Smooth muscle cell (in vitro differentiated cells): ENCODE data around the gene PDE11A. TPM values are rescaled to one million over a fixed set of nuclear protein-coding genes. Genes with fewer than 3 reads are reported as not detected.

Experiments
- DNase-seq: peaks from one replicate; lab custom pipeline; 2025; ENCODE audit not compliant: unreplicated experiment; lab: John Stamatoyannopoulos, UW
- H2AFZ ChIP-seq: fragments of 200-600 bp; sonication (generic); 2 replicates; pipeline ENCODE4 v1.6.0; 2016; ENCODE audit warnings: antibody characterized with exemption, low read depth, mild to moderate bottlenecking
- H3F3A ChIP-seq: fragments of 200-600 bp; sonication (generic); 2 replicates; pipeline ENCODE4 v1.6.0; 2017; ENCODE audit warnings: antibody characterized with exemption, low read depth
- H3K27ac ChIP-seq: fragments of 200-600 bp; sonication (generic); 2 replicates; pipeline ENCODE4 v1.5.1; 2016; ENCODE audit warnings: low read depth, mild to moderate bottlenecking
- H3K27me3 ChIP-seq: fragments of 200-600 bp; sonication (generic); 2 replicates; pipeline ENCODE4 v1.6.1; 2016; ENCODE audit warnings: low read depth, mild to moderate bottlenecking
- H3K36me3 ChIP-seq: fragments of 200-600 bp; sonication (generic); 2 replicates; pipeline ENCODE4 v1.5.1; 2016; ENCODE audit warnings: low read depth
- H3K4me1 ChIP-seq: fragments of 200-600 bp; sonication (generic); 2 replicates; pipeline ENCODE4 v1.5.1; 2016; ENCODE audit warnings: low read depth
- H3K4me2 ChIP-seq: fragments of 200-600 bp; sonication (generic); 2 replicates; pipeline ENCODE4 v1.6.0; 2016; ENCODE audit warnings: mild to moderate bottlenecking
- H3K4me3 ChIP-seq: fragments of 200-600 bp; sonication (generic); 2 replicates; pipeline ENCODE4 v1.5.1; 2016; ENCODE audit warnings: mild to moderate bottlenecking
- H3K79me2 ChIP-seq: fragments of 200-600 bp; sonication (generic); 2 replicates; pipeline ENCODE4 v1.6.0; 2016; ENCODE audit warnings: low read depth, mild to moderate bottlenecking
- H3K9ac ChIP-seq: fragments of 200-600 bp; sonication (generic); 2 replicates; pipeline ENCODE4 v1.6.0; 2016; ENCODE audit warnings: low read depth
- H3K9me3 ChIP-seq: fragments of 200-600 bp; sonication (generic); replicated peaks from 2 replicates; pipeline ENCODE4 v1.5.1; 2016; ENCODE audit warnings: low read depth
- H4K20me1 ChIP-seq: fragments of 200-600 bp; sonication (generic); 2 replicates; pipeline ENCODE4 v1.6.0; 2016; ENCODE audit warnings: low read depth
- WGBS: methylation state at CpG from one replicate; pipeline ENCODE4 v1.1.7; 2016; ENCODE audit warnings: low lambda C conversion rate; 5-methylcytosine and 5-hydroxymethylcytosine counted together
- polyA plus RNA-seq: library from polyadenylated mRNA; unstranded; fragments of >200 nt; fragmentation: Nextera tagmentation; extraction: Ambion mirVana; gene quantifications from 2 replicates; pipeline ENCODE4 v1.2.1, GENCODE V29; 2016
- total RNA-seq: library from RNA; depleted of rRNA; stranded (reverse); fragments of >200 nt; gene quantifications from 2 replicates; pipeline ENCODE4 v1.2.3, GENCODE V29; 2014
- TF ChIP-seq, protein P1 (sequence below): fragments of 200-600 bp; sonication (generic); IDR thresholded peaks from 2 replicates; pipeline ENCODE4 v1.5.1; 2017; ENCODE audit warnings: borderline replicate concordance, mild to moderate bottlenecking, antibody characterized with exemption; ENCODE audit not compliant: insufficient read depth, poor library complexity, severe bottlenecking

PDE11A gene
- total and polyA plus RNA-seq, 2 experiments from 2014 or later, result under 0.01 TPM; not detected in 1

DNA sequence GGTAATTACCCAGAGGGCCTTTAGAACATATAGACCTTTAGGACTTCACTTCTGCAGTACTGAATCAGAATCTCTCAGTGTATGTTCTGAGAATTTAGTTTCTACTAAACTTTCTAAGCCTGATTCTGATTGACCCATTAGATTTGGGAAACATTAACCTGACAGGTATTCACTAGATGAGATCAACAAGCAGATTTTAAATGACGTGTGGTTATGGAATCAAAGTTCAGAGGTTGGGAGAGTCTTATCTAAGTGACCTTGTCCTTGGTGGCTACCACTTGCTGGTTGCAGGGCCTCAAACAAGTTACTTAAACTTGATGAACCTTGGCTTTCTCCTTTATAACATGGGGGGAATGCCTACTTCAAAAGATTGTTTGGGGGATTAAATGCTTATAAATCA lies 198.7 kb downstream of the PDE11A start:
- H3K4me2 ChIP-seq, result no peak overlapping the region
- DNase-seq, result no peak
- TF ChIP-seq, protein P1, sequence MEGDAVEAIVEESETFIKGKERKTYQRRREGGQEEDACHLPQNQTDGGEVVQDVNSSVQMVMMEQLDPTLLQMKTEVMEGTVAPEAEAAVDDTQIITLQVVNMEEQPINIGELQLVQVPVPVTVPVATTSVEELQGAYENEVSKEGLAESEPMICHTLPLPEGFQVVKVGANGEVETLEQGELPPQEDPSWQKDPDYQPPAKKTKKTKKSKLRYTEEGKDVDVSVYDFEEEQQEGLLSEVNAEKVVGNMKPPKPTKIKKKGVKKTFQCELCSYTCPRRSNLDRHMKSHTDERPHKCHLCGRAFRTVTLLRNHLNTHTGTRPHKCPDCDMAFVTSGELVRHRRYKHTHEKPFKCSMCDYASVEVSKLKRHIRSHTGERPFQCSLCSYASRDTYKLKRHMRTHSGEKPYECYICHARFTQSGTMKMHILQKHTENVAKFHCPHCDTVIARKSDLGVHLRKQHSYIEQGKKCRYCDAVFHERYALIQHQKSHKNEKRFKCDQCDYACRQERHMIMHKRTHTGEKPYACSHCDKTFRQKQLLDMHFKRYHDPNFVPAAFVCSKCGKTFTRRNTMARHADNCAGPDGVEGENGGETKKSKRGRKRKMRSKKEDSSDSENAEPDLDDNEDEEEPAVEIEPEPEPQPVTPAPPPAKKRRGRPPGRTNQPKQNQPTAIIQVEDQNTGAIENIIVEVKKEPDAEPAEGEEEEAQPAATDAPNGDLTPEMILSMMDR, result no peak

DNA sequence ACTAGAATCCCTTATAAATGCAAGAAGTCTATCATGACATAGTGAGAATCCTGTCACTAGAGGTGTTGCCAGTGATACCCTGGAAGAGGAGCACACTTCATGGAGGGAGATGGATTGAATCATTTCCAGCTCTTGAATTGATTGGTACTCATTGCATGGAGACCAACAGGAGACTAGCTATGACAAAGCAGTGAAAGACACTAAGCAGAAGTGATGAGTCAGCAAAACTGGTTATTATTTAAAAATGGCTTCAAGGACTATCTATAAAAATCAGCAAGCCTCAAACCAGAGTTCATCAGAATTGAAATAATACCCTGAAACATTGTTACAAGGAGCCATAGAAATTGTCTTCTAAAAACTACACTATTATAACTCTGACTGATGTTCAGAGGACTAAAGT lies 200.3 kb downstream of the PDE11A start:
- H3K4me3 ChIP-seq, result no peak overlapping the region
- TF ChIP-seq, protein P1, result no peak

More for the DNA sequence above, 198.7 kb downstream of the PDE11A start:
- Histone ChIP-seq H3K9ac (no peak overlapping the region), H3K4me1 (no peaks in the 10 kb centered on the region), H3K9me3 (no peaks in the 10 kb centered on the region), H3K4me3 (no peak overlapping the region), H2AFZ (no peak overlapping the region), H3K79me2 (no peaks in the 10 kb centered on the region), H3K27ac (no peak overlapping the region), H3F3A (no peaks in the 10 kb centered on the region), H3K36me3 (no peaks in the 10 kb centered on the region), H4K20me1 (no peaks in the 10 kb centered on the region), H3K27me3 (no peaks in the 10 kb centered on the region)
- 88% methylated on average over 1 of the region's 1 CpG for WGBS

DNA sequence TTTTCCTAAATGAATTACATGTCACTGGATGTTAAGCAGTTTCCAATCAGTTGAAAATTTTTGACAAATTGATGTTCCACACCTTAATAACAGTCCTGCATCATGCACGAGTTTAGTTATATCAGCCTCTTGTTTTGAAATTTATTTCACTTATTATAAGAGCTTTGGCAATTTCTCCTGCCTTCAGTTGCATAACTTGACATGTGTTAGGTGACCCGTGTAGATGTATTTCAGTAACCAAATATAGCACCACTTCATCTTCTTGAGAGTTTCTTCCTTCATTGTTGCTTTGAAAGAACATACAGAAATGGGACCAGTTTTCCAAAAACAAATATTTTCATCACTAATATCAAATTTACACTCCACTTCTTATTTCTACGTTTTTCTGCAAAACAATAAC lies 202.7 kb downstream of the PDE11A start:
- TF ChIP-seq, protein P1, result no peak
- no peak for DNase-seq
- no peaks in the 10 kb centered on the region for H3K9me3 ChIP-seq
- no peaks in the 10 kb centered on the region for H3K36me3 ChIP-seq
- no peak overlapping the region for H3K4me3 ChIP-seq
- no peak overlapping the region for H2AFZ ChIP-seq
- WGBS, result 84% methylated on average over 3 of the region's 3 CpGs
- no peaks in the 10 kb centered on the region for H3F3A ChIP-seq
- no peaks in the 10 kb centered on the region for H3K79me2 ChIP-seq
- no peaks in the 10 kb centered on the region for H4K20me1 ChIP-seq
- no peak overlapping the region for H3K4me2 ChIP-seq
- no peak overlapping the region for H3K27ac ChIP-seq
- H3K4me1 ChIP-seq, result no peaks in the 10 kb centered on the region
- H3K9ac ChIP-seq, result no peak overlapping the region
- H3K27me3 ChIP-seq, result no peaks in the 10 kb centered on the region

More for the DNA sequence above, 200.3 kb downstream of the PDE11A start:
- Histone ChIP-seq H4K20me1 (no peaks in the 10 kb centered on the region), H3K27ac (no peak overlapping the region), H3K9ac (no peak overlapping the region), H3F3A (no peaks in the 10 kb centered on the region), H2AFZ (no peak overlapping the region), H3K36me3 (no peaks in the 10 kb centered on the region), H3K79me2 (no peaks in the 10 kb centered on the region), H3K4me2 (no peak overlapping the region), H3K9me3 (no peaks in the 10 kb centered on the region), H3K4me1 (no peaks in the 10 kb centered on the region), H3K27me3 (no peaks in the 10 kb centered on the region)
- DNase-seq, result no peak

DNA sequence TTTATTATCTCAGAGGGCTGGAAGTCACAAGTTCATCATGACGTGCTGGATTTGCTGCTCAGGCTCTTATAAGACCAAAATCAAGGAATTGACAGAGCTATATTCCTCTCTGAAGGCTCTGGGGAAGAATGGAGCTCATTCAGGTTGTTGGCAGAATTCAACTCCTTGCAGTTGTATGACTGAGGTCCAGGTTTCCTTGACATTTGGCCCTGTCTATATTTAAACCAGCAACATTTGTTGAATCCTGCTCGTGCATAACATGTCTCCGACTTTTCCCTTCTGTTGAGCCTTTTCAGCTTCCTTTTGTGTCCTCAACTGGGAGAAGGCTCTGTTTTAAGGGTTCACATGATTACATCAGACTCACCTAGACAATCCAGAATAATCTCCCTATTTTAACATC lies 203.4 kb downstream of the PDE11A start:
- Histone ChIP-seq H2AFZ (no peak overlapping the region), H3K9me3 (no peaks in the 10 kb centered on the region), H3K36me3 (no peaks in the 10 kb centered on the region), H3K9ac (no peak overlapping the region), H3F3A (no peaks in the 10 kb centered on the region), H3K79me2 (no peaks in the 10 kb centered on the region), H4K20me1 (no peaks in the 10 kb centered on the region), H3K27me3 (no peaks in the 10 kb centered on the region), H3K27ac (no peak overlapping the region), H3K4me3 (no peak overlapping the region), H3K4me2 (no peak overlapping the region), H3K4me1 (no peaks in the 10 kb centered on the region)
- 84% methylated on average over 3 of the region's 3 CpGs for WGBS
- no peak for DNase-seq
- TF ChIP-seq, protein P1, result no peak
